Measurements from ENCODE around the gene GLIS1.

The GLIS1 gene

DNA sequence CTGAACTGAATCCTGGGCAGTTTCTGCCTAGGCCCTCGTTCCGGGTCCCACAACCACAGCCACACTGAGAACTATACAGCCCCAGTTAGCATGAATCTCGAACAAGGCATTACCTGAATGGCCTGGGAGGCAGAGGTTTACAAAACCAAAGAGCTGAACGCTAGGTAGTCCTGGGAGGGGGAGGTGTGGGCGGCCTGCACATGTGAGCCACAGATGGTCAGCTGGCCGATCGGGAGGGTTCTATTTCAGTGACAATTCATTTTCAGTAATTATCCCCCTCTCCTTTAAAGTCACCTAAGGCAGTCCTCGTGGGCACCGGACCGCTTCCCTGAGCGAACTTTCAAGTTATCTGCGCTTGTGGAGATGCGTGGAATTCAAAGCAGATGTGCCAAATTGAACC is 111.9 kb downstream of the GLIS1 start:
- Histone ChIP-seq H3K27me3 (ENCODE audit: low read depth) (no peaks in the 10 kb centered on the region), H3K4me3 (no peak overlapping the region), H3K4me1 (no peaks in the 10 kb centered on the region), H3K9me3 (no peaks in the 10 kb centered on the region), H3K36me3 (replicated peaks) (no peaks in the 10 kb centered on the region)
- DNase-seq (ENCODE audit: low spot score in 2 of 2), result no peak
- in situ Hi-C loops (cut with MboI; ENCODE audit: low sequenced_read_pairs), result no loop called here

DNA sequence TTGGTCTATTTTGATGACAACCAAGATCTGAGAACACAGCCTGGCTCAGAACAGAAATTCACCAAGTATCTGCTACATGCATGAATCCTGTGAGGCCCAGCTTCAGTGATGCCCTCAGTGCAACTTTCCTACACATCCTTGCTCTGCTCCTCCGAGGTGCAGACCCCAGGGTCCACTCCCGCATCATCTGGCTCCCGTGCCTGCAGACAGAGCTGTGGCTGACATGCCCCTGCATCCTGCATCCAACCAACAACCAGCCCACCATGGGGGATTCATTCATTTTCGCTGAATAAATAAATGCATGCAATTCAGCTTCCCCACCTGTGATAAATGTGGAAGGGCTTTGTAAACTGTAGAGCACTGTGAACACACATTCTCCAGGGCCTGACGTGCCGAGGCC is 112.3 kb downstream of the GLIS1 start:
- H3K36me3 ChIP-seq (replicated peaks), result no peaks in the 10 kb centered on the region
- DNase-seq (ENCODE audit: low spot score in 2 of 2), result no peak
- in situ Hi-C loops (cut with MboI; ENCODE audit: low sequenced_read_pairs), result no loop called here
- no peaks in the 10 kb centered on the region for H3K4me1 ChIP-seq
- no peaks in the 10 kb centered on the region for H3K27me3 ChIP-seq (ENCODE audit: low read depth)
- H3K4me3 ChIP-seq, result no peak overlapping the region
- no peaks in the 10 kb centered on the region for H3K9me3 ChIP-seq

DNA sequence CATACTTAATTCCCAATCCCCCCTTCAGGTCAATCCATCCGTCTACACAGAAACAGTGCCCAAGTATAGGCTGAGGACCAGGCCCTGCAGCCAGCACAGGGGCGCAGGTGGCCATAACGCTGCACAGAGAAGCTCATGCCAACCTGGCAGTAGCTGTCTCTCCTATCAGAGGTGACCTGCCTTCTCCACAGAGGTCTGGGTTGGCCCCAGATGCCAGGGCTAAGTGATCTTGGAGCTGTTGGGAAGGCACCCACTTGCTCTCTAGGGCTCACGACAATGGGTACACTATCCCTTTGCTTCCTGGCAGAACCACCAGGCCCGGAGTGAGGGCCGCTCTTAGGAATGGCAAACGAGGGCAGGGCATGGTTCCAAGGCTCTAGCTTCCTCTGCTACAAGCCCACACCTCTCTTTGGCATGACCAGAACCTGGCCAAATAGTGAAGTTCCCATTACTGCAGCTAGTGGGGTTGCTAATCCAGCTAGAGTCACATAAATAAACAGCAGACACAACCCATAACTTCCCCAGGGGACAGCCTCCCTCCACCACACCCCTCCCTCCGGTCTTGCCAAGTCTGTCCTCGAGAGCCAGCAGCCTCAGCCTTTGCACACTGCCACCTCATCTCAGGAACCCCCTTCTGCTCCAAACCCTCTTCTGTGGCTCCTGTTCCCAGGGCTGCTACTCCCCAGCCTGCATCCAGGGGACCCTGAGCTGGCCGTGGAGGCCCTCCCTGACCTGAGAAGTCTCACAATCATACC is 113.0 kb downstream of the GLIS1 start:
- no peak for DNase-seq (ENCODE audit: low spot score in 2 of 2)
- in situ Hi-C loops (cut with MboI; ENCODE audit: low sequenced_read_pairs), result no loop called here

DNA sequence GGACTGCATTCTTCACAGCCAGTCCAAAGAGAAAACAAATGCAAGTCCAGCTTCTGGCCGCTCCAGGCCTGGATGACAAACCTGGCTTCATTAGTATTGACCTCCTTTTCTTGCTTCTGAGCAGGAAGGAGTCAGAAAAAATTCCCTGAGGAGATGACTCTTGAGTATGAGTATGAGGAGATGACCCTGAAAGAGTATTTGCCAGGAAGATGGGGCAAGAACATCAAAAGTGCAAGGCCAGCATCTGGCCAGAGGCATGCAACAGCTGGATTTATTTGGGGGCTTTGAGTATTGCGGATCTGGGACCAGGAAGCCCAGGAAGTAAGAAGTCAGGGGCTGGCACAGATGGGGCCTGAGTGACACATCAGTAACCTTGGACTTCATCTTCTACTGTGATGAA is 113.9 kb downstream of the GLIS1 start:
- no peaks in the 10 kb centered on the region for H3K27me3 ChIP-seq (ENCODE audit: low read depth)
- in situ Hi-C loops (cut with MboI; ENCODE audit: low sequenced_read_pairs), result no loop called here
- DNase-seq (ENCODE audit: low spot score in 2 of 2), result no peak
- H3K9me3 ChIP-seq, result no peaks in the 10 kb centered on the region
- H3K36me3 ChIP-seq (replicated peaks), result no peaks in the 10 kb centered on the region
- no peak overlapping the region for H3K4me3 ChIP-seq
- H3K4me1 ChIP-seq, result no peaks in the 10 kb centered on the region

More for the DNA sequence above, 113.0 kb downstream of the GLIS1 start:
- Histone ChIP-seq H3K27me3 (ENCODE audit: low read depth) (no peaks in the 10 kb centered on the region), H3K36me3 (replicated peaks) (no peaks in the 10 kb centered on the region), H3K4me1 (no peaks in the 10 kb centered on the region), H3K9me3 (no peaks in the 10 kb centered on the region), H3K4me3 (no peak overlapping the region)

DNA sequence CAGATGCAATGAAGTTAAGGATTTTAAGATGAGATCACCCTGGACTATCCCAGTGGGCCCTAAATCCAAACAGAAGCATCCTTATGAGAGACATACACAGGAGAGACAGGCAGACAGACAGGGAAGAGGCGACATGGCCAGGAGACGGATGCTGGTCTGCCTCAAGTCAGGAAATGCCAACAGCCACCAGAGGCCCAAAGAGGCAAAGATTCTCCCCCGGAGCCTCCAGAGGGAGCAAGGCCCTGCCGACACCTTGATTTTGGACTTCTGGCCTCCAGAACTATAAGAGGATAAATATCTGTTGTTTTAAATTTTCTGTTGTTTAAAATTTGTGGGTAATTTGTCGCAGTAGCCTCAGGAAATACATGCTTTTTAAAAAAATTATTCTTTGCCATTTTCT is 116.4 kb downstream of the GLIS1 start:
- H3K27me3 ChIP-seq (ENCODE audit: low read depth), result no peaks in the 10 kb centered on the region
- no peaks in the 10 kb centered on the region for H3K36me3 ChIP-seq (replicated peaks)
- in situ Hi-C loops (cut with MboI; ENCODE audit: low sequenced_read_pairs), result no loop called here
- DNase-seq (ENCODE audit: low spot score in 2 of 2), result no peak
- H3K4me3 ChIP-seq, result no peak overlapping the region
- H3K4me1 ChIP-seq, result no peaks in the 10 kb centered on the region
- no peaks in the 10 kb centered on the region for H3K9me3 ChIP-seq

DNA sequence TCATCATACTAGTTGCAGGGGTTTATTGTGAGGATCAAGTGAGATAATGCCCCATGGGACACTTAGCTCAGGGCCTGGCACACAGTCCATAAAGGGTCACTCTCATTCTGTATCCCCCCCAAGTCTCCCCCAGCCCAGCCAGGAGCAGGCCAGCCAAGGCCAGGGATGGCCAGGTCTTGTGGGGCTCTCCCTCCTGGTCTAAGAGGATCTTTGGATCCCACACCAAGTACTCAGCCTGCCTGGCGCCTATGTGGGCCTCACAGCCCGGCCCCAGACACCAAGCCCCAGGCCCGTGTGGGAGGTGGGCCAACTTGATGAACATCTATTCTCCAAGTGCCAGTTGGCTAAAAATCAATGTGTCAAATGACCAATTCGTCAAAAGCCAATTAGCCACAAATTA is 117.8 kb downstream of the GLIS1 start:
- Histone ChIP-seq H3K9me3 (no peaks in the 10 kb centered on the region), H3K36me3 (replicated peaks) (no peaks in the 10 kb centered on the region), H3K4me3 (no peak overlapping the region), H3K27me3 (ENCODE audit: low read depth) (no peaks in the 10 kb centered on the region), H3K4me1 (no peaks in the 10 kb centered on the region)
- DNase-seq (ENCODE audit: low spot score in 2 of 2), result no peak
- in situ Hi-C loops (cut with MboI; ENCODE audit: low sequenced_read_pairs), result no loop called here

DNA sequence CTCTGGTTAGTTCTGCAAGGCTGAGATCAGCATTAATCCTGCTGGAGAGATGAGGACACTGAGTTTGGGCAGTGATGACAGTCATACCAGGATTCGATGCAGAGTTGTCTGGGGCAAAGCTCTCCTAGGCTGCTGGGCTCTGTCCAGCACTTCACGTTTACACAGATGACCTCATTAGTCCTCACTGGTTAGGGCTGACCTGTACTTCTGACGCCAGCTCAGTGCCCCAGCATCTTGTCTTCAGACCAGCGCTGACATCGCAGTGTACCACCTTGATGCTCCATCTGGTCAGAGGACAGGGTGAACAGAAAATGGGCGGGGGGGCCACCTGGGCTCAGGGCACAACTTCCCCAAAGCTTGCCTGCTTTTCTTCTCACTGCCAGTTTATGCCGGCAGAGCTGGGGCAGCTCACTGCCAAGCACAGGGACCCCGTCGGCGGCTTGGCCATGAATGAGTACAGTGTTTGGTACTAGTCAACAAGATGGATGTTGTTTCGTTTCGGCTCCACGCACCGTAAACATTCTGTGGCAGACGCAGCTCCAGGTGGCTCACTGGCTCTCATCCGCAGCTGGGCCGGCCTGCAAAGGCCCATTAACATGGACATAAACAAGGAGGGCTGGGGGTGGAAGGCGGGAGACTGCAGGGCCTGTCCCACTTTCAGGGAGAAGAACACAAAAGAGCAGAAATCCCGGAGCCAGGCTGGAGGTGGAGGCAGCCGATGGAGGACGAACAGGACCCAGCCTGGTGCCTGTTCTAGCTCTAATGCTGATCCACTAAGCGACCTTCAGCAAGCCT is 118.7 kb downstream of the GLIS1 start:
- no peaks in the 10 kb centered on the region for H3K9me3 ChIP-seq
- H3K36me3 ChIP-seq (replicated peaks), result no peaks in the 10 kb centered on the region
- H3K4me3 ChIP-seq, result no peak overlapping the region
- no peak for DNase-seq (ENCODE audit: low spot score in 2 of 2)
- no peaks in the 10 kb centered on the region for H3K27me3 ChIP-seq (ENCODE audit: low read depth)
- in situ Hi-C loops (cut with MboI; ENCODE audit: low sequenced_read_pairs), result no loop called here
- no peaks in the 10 kb centered on the region for H3K4me1 ChIP-seq

DNA sequence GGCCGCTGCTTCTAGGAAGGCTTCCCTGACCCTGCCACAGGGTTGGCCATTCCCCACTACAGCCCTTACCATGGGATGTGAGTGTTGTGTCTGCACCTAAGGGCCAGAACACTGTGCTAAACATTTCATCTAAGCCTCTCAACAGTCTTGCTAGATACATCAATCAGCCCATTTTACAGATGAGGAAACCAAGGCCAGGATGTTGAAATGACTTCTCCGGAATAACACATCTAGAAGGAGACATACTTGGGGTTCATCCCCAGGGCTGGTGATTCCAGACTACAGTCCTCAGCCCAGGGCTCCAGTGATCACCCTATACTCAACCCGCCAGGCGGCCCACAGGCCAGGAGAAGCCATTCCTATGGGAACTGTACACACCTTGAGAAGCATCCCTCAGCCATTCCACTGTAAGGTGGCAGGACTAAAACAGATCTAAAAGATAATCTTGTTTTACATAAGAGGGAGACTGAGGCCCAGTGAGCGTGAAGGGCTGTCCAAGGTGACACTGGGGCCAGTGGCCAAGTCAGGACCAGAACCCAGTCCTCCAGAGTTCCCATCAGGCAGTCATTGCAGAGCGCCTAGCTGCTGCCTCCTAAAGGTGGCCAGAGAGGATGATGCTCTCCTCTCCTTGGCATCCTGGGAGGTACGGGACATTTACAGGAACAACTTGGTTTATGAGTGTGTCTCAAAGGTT is 119.5 kb downstream of the GLIS1 start:
- H3K4me1 ChIP-seq, result no peaks in the 10 kb centered on the region
- no peaks in the 10 kb centered on the region for H3K27me3 ChIP-seq (ENCODE audit: low read depth)
- DNase-seq (ENCODE audit: low spot score in 2 of 2), result peak in 1 of 2 experiments; percentile 1
- H3K36me3 ChIP-seq (replicated peaks), result no peaks in the 10 kb centered on the region
- H3K9me3 ChIP-seq, result no peaks in the 10 kb centered on the region
- no peak overlapping the region for H3K4me3 ChIP-seq
- in situ Hi-C loops (cut with MboI; ENCODE audit: low sequenced_read_pairs), result no loop called here

DNA sequence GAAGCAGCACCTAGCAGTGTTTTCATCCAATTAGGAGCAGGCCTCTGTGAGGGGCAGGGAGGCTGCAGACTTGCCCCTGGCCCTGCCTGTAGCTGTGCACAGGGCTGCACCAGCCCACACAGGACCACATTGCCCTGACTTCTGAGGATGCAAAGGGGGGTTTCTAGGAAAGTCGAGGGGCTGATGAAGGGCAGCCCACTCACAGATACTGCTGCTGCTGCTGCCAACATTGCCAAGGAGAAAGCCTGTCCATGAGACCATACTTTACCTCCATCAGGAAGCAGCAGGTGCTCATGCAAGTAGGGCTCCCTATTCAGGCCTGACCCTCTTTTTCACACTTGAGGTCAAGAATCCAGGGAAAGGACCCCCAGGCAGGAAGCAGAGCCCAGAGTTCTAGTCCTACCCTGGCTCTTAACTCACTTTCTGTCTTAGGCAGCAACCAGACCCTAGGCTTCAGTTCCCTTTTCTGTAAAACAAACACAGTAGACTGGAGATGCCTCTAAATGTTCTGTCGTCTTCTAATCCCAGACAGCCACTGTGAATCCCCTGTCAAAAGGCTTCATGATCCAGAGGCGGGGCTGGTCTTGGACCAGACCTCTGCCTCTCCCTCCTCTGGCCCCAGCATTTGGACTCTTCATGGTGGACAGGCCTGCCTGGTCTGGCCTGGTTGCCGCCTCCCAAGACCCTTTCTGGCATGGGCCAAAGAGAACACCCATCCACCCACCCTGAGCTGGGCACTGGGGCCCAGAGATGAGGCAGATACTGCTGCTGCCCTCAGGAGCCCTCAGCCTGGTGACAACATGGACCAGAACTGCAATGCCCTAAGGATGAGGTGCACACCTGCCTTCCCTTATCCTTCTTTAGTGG is 120.2 kb downstream of the GLIS1 start:
- H3K36me3 ChIP-seq (replicated peaks), result no peaks in the 10 kb centered on the region
- DNase-seq (ENCODE audit: low spot score in 2 of 2), result no peak
- H3K9me3 ChIP-seq, result no peaks in the 10 kb centered on the region
- no peaks in the 10 kb centered on the region for H3K27me3 ChIP-seq (ENCODE audit: low read depth)
- no peaks in the 10 kb centered on the region for H3K4me1 ChIP-seq
- H3K4me3 ChIP-seq, result no peak overlapping the region
- in situ Hi-C loops (cut with MboI; ENCODE audit: low sequenced_read_pairs), result no loop called here

DNA sequence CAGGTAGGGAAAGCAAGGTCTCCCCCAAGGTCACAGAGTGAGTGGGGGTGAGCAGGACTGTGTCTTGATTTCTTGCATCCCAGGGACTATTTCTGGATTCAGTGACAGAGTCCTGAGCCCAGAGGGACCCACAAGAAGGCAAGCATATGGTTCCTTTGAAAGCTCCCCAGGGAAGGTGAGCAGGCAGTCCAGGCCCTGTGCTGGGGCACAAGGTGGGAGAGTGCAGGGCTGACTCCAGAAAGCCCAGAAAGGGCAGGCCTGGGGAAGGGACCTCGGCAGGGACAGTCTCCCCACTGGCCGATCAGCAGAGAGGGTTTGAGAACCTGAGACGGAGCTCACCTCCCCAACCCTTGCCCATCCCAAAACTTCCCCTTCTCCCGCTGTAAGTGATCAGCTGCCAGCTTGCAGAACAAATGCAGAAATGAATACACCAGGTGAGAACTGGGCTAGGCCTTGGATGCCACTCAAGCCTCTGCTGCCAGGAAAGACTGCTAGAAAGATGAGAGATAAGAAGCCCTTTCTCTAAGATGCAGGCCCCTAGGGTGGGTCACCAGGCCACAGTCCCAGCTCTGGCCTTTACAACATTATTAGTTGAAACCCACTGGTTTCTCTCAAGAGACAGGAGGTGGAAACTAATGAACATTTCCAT is 121.0 kb downstream of the GLIS1 start:
- Histone ChIP-seq H3K4me3 (no peak overlapping the region), H3K4me1 (no peaks in the 10 kb centered on the region), H3K9me3 (no peaks in the 10 kb centered on the region), H3K36me3 (replicated peaks) (no peaks in the 10 kb centered on the region), H3K27me3 (ENCODE audit: low read depth) (no peaks in the 10 kb centered on the region)
- DNase-seq (ENCODE audit: low spot score in 2 of 2), result peak in 1 of 2 experiments; percentile 1
- in situ Hi-C loops (cut with MboI; ENCODE audit: low sequenced_read_pairs), result no loop called here

DNA sequence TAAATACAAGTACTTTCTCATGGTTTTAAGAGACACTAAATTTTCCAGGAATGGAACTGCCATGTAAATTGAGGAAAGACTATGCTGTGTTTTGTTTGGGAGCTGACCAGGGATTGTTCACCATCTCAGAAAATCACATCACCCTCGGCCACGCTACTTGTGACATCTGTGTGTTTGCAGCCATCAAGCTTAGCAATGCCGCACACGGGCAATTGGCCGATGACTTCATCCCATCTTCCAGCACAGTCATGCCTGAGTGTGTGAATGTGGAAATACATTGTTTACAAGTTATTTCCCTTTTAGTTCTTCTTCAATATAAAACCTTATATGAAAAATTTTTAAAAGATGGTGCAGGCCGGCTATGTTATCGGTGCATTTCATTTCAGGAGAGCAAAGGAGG is 121.6 kb downstream of the GLIS1 start:
- in situ Hi-C loops (cut with MboI; ENCODE audit: low sequenced_read_pairs), result no loop called here
- no peaks in the 10 kb centered on the region for H3K9me3 ChIP-seq

DNA sequence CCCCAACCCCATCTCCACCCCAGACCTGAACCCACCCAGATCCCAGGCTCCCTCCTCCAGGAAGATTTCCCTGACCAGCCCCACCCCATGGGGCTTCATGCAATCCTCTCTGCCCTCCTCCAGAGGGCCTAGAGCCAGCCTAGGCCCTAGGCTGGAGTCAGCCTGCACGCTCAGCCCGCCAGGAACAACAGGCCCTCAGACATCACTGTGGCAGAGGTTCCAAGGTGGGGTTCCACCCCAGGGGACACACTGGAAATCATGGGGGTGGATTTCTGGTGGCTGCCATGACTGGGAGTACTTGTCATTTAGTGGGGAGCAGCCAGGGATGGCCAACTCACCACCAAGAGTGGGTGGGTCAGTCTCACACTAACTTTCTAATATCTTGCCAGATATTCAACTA is 122.0 kb downstream of the GLIS1 start:
- in situ Hi-C loops (cut with MboI; ENCODE audit: low sequenced_read_pairs), result no loop called here
- H3K27me3 ChIP-seq (ENCODE audit: low read depth), result no peaks in the 10 kb centered on the region

More for the DNA sequence above, 121.6 kb downstream of the GLIS1 start:
- H3K4me3 ChIP-seq, result no peak overlapping the region
- H3K36me3 ChIP-seq (replicated peaks), result no peaks in the 10 kb centered on the region
- H3K4me1 ChIP-seq, result no peaks in the 10 kb centered on the region
- H3K27me3 ChIP-seq (ENCODE audit: low read depth), result no peaks in the 10 kb centered on the region
- DNase-seq (ENCODE audit: low spot score in 2 of 2), result no peak

DNA sequence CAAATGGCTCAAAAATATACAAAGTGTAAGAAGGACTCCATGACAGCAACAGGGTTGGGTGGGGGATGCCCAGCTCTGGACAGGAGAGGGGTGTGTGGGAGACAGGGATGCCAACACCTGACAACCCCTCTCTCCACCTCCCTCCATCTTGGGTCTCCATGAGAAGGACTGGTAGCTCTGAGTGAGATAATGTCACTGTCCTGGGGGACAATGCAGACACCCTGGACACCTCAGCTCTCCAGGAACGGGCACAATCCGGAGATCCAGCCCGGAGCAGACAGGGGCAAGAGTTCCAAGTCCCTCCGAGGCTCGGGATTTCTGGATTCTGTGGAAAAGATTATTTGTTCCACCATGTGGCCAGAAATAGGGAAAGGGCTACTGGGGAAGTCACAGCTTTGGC is 122.5 kb downstream of the GLIS1 start:
- Histone ChIP-seq H3K27me3 (ENCODE audit: low read depth) (no peaks in the 10 kb centered on the region), H3K4me3 (no peak overlapping the region), H3K4me1 (no peaks in the 10 kb centered on the region), H3K36me3 (replicated peaks) (no peaks in the 10 kb centered on the region), H3K9me3 (no peaks in the 10 kb centered on the region)
- DNase-seq (ENCODE audit: low spot score in 2 of 2), result no peak
- in situ Hi-C loops (cut with MboI; ENCODE audit: low sequenced_read_pairs), result no loop called here

More for the DNA sequence above, 122.0 kb downstream of the GLIS1 start:
- H3K36me3 ChIP-seq (replicated peaks), result no peaks in the 10 kb centered on the region
- DNase-seq (ENCODE audit: low spot score in 2 of 2), result no peak
- H3K9me3 ChIP-seq, result no peaks in the 10 kb centered on the region
- H3K4me1 ChIP-seq, result no peaks in the 10 kb centered on the region
- no peak overlapping the region for H3K4me3 ChIP-seq

Data from HAP-1 (cell line).